ENCODE data around the gene QRICH2. TPM values are rescaled to one million over a fixed set of nuclear protein-coding genes. Genes with fewer than 3 reads are reported as not detected.
"Not testable (repeated sequence)": the region's sequence is repeated elsewhere in the genome, so short reads cannot be mapped to it uniquely, and the experiment has no call there.

The QRICH2 gene
- total RNA-seq, 4 donors from 2014 or later: 2.3 to 3.1 (median 2.7) TPM

DNA sequence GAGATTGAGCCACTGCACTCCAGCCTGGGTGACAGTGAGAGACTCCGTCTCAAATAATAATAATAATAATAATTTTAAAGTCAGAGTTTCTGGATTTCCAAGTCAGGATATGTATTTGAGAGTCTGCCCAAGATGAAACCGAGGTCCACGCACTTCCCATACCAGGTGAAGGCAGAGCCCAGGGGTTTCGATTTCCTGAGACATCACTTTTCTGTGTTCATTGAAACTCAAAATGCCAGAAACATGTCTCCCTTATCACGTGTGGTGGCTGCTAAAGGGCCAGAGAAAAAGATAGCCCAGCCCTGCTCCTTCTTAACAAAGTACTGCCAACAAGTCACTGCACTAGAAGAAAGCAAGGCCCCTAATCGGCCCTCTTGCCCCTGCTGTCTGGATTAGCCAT, 57.9 kb downstream of the QRICH2 start:
- H3K4me1 ChIP-seq: peaks cover 18% of the 10 kb centered on the region
- no peak overlapping the region for H3K4me3 ChIP-seq
- peak in 1 of 2 donors; percentile 11 for DNase-seq (ENCODE audit: low spot score in 2 of 2)
- WGBS: 90% methylated on average over 6 of the region's 6 CpGs
- H3K27ac ChIP-seq: no peak overlapping the region
- no peak for TF ChIP-seq EP300 (IDR thresholded peaks at IDR 0.05)
- TF ChIP-seq POLR2AphosphoS5 (IDR thresholded peaks at IDR 0.05): no peak
- TF ChIP-seq, protein P1, sequence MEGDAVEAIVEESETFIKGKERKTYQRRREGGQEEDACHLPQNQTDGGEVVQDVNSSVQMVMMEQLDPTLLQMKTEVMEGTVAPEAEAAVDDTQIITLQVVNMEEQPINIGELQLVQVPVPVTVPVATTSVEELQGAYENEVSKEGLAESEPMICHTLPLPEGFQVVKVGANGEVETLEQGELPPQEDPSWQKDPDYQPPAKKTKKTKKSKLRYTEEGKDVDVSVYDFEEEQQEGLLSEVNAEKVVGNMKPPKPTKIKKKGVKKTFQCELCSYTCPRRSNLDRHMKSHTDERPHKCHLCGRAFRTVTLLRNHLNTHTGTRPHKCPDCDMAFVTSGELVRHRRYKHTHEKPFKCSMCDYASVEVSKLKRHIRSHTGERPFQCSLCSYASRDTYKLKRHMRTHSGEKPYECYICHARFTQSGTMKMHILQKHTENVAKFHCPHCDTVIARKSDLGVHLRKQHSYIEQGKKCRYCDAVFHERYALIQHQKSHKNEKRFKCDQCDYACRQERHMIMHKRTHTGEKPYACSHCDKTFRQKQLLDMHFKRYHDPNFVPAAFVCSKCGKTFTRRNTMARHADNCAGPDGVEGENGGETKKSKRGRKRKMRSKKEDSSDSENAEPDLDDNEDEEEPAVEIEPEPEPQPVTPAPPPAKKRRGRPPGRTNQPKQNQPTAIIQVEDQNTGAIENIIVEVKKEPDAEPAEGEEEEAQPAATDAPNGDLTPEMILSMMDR (IDR thresholded peaks at IDR 0.05): no peak
- TF ChIP-seq POLR2A (IDR thresholded peaks at IDR 0.05): no peak
- no peaks in the 10 kb centered on the region for H3K9me3 ChIP-seq
- no peaks in the 10 kb centered on the region for H3K36me3 ChIP-seq
- H3K27me3 ChIP-seq: no peaks in the 10 kb centered on the region

DNA sequence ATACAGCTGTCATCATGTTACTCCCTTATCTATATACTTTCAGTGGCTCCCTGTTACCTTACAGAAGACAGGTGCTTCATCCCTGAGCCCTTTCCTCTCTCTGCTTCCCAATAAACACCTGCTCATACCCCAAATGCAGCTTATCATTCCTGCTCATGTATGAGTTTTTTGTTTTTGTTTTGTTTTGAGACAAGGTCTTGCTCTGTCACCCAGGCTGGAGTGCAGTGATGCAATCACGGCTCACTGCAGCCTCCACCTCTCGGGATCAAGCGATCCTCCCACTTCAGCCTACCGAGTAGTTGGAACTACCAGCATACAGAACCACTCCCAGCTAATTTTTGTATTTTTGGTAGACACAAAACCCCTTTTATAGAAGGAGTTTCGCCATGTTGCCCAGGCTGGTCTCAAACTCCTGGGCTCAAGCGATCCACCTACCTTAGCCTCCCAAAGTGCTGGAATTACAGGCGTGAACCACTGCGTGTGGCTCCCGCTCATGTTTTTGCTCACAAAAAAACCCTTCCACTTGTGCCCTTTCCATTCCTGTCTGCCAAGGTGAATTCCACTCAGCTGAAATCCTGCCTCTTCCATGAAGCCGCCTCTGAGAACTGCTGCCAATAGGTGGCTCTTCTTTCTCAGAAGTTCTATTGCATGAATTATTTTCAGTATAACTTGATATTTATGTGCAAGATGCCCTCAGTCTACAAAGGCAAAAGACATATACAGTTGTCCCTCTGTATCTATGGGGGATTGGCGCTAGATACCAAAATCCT, 59.9 kb downstream of the QRICH2 start:
- TF ChIP-seq POLR2AphosphoS5 (IDR thresholded peaks at IDR 0.05): no peak
- TF ChIP-seq, protein P1 (IDR thresholded peaks at IDR 0.05): no peak
- no peak for TF ChIP-seq EP300 (IDR thresholded peaks at IDR 0.05)
- TF ChIP-seq POLR2A (IDR thresholded peaks at IDR 0.05): no peak
- no peaks in the 10 kb centered on the region for H3K9me3 ChIP-seq
- no peaks in the 10 kb centered on the region for H3K36me3 ChIP-seq
- H3K27ac ChIP-seq: no peak overlapping the region
- no peak overlapping the region for H3K4me3 ChIP-seq
- peaks cover 6% of the 10 kb centered on the region for H3K27me3 ChIP-seq
- H3K4me1 ChIP-seq: peaks cover 20% of the 10 kb centered on the region
- DNase-seq (ENCODE audit: low spot score in 2 of 2): peak in 1 of 2 donors; percentile 24
- WGBS: 61% methylated on average over 11 of the region's 11 CpGs

DNA sequence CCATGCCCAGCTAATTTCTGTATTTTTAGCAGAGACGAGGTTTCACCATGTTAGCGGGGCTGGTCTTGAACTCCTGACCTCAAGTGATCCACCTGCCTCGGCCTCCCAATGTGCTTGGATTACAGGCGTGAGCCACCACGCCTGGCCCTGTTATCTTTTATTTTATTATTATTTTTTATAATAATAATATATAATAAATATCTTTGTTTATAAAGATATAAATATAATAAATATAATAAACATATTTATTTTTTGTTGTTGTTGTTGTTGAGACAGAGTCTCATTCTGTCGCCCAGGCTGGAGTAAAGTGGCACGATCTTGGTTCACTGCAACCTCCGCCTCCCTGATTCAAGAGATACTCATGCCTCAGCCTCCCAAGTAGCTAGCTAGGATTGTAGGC, 60.8 kb downstream of the QRICH2 start:
- Histone ChIP-seq H3K27ac (no peak overlapping the region), H3K27me3 (peaks cover 8% of the 10 kb centered on the region), H3K36me3 (no peaks in the 10 kb centered on the region), H3K9me3 (no peaks in the 10 kb centered on the region), H3K4me1 (peaks cover 12% of the 10 kb centered on the region), H3K4me3 (no peak overlapping the region)
- no peak for DNase-seq (ENCODE audit: low spot score in 2 of 2)
- 93% methylated on average over 8 of the region's 8 CpGs for WGBS
- no peak for TF ChIP-seq EP300 (IDR thresholded peaks at IDR 0.05)
- TF ChIP-seq, protein P1 (IDR thresholded peaks at IDR 0.05): no peak

DNA sequence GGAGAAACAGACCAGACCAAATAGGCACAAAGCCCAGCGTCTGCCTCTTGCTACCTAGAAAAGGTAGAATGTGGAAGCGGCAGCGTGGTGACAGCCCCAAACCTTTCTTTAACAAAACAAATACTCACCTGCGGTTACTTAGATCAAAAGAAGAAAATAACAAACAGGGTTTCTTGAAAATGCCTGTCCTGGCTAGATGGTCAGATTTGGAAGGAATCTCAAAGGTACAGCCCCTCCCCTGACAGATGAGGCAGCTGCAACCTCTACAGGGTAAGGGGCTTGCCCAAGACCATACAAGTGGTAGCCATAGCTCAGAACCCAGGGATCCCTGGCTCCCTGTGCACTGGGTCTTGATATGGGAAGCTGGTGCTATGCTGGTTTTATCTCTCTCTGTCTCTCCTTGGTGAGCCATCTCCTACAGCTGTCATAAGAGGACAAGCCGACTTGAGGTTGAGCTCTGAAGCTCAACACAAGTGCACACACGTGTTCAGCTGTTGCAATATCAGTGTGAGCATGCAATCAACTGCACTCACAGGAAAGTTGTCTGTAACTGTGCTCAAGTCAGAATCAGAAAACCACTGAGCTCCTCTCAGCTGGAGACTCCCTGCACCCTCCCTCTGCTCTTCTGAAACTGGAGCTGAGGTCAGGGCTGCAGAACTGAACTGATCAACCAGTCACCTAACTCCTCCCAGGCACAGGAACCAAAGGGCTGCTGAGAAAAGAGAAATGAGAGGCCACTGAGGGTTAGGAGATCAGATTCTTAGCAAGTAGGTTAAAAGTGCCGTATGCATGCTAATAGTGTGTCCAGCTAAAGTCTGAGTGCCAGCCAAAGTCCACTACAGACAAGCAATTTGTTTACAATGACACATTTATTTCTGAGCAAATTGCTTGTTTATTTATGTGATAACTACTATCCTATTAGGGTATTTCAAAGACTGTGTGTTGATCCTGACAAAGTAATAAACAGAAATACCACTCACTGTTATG, 61.7 kb downstream of the QRICH2 start:
- peaks cover 6% of the 10 kb centered on the region for H3K4me1 ChIP-seq
- TF ChIP-seq POLR2AphosphoS5 (IDR thresholded peaks at IDR 0.05): no peak
- H3K4me3 ChIP-seq: no peak overlapping the region
- H3K9me3 ChIP-seq: no peaks in the 10 kb centered on the region
- H3K27ac ChIP-seq: no peak overlapping the region
- peak in 1 of 2 donors; percentile 51 for DNase-seq (ENCODE audit: low spot score in 2 of 2)
- no peaks in the 10 kb centered on the region for H3K36me3 ChIP-seq
- H3K27me3 ChIP-seq: peaks cover 11% of the 10 kb centered on the region
- 84% methylated on average over 7 of the region's 7 CpGs for WGBS

DNA sequence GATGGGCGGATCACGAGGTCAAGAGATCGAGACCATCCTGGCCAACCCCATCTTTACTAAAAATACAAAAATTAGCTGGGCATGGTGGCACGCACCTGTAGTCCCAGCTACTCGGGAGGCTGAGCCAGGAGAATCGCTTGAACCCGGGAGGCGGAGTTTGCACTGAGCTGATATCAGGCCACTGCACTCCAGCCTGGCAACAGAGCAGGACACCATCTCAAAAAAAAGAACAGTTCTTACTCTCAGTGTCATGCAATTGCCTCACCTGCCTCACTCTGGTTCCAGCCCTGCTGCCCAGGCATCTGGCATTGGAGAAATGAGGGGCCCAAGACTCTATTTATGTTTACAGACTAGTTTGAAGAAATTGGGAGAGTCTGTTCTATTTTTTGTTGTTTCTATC, 63.4 kb downstream of the QRICH2 start:
- H3K9me3 ChIP-seq, H3K27ac ChIP-seq, H3K4me3 ChIP-seq, H3K36me3 ChIP-seq: not testable (repeated sequence)
- peaks cover 17% of the 10 kb centered on the region for H3K4me1 ChIP-seq
- peak in 1 of 2 donors; percentile 44 for DNase-seq (ENCODE audit: low spot score in 2 of 2)
- 94% methylated on average over 8 of the region's 8 CpGs for WGBS
- H3K27me3 ChIP-seq: peaks cover 11% of the 10 kb centered on the region
